OCI-LY1 (cell line): Measurements from ENCODE around the gene SLC39A13.
A peak's percentile ranks its signal among the peaks of the same experiment; 100 is the strongest.

Source experiments
- H2AFZ ChIP-seq: fragments of 200-600 bp; sonication (generic), shearing (Covaris generic); 2 replicates; pipeline ENCODE4 v1.6.0; 2014; ENCODE audit warnings: antibody characterized with exemption, mild to moderate bottlenecking, low read length
- H3F3A ChIP-seq: fragments of 200-600 bp; sonication (generic), shearing (Covaris generic); 2 replicates; pipeline ENCODE4 v1.6.0; 2014; ENCODE audit warnings: mild to moderate bottlenecking, antibody characterized with exemption, low read length, moderate library complexity; ENCODE audit not compliant: insufficient read depth
- H3K27ac ChIP-seq: fragments of 200-600 bp; sonication (generic); 2 replicates; pipeline ENCODE4 v1.5.1; 2014; ENCODE audit warnings: low read length, mixed run types, mild to moderate bottlenecking, low read depth; ENCODE audit not compliant: poor library complexity, severe bottlenecking
- H3K27me3 ChIP-seq: fragments of 200-600 bp; sonication (generic); 2 replicates; pipeline ENCODE4 v1.6.0; 2014; ENCODE audit warnings: antibody characterized with exemption, mild to moderate bottlenecking, low read length, moderate library complexity; ENCODE audit not compliant: insufficient read depth
- H3K36me3 ChIP-seq: fragments of 200-600 bp; sonication (generic); 2 replicates; pipeline ENCODE4 v1.6.1; 2014; ENCODE audit warnings: mild to moderate bottlenecking, antibody characterized with exemption, low read length, moderate library complexity, mixed read lengths; ENCODE audit not compliant: insufficient read depth
- H3K4me1 ChIP-seq: fragments of 200-600 bp; sonication (generic); 2 replicates; pipeline ENCODE4 v1.5.1; 2014; ENCODE audit warnings: mild to moderate bottlenecking, low read length, moderate library complexity; ENCODE audit not compliant: insufficient read depth, severe bottlenecking
- H3K4me2 ChIP-seq: fragments of 200-600 bp; sonication (generic), shearing (Covaris generic); 2 replicates; pipeline ENCODE4 v1.6.1; 2014; ENCODE audit warnings: low read length
- H3K4me3 ChIP-seq: fragments of 200-600 bp; sonication (generic); 2 replicates; pipeline ENCODE4 v1.5.1; 2014; ENCODE audit warnings: low read length, low read depth, mild to moderate bottlenecking, mixed read lengths; ENCODE audit not compliant: poor library complexity, severe bottlenecking
- H3K79me2 ChIP-seq: fragments of 200-600 bp; shearing (Covaris generic); 2 replicates; pipeline ENCODE4 v1.6.1; 2016; ENCODE audit warnings: mixed run types, low read length, mixed read lengths; ENCODE audit not compliant: insufficient read depth
- H3K9ac ChIP-seq: fragments of 200-600 bp; sonication (generic), shearing (Covaris generic); 2 replicates; pipeline ENCODE4 v1.6.1; 2014; ENCODE audit warnings: mild to moderate bottlenecking, low read length, mixed read lengths
- H3K9me2 ChIP-seq: fragments of 200-600 bp; sonication (generic), shearing (Covaris generic); 2 replicates; pipeline ENCODE4 v1.6.1; 2014; ENCODE audit warnings: low read depth, mild to moderate bottlenecking, low read length, mixed read lengths
- H3K9me3 ChIP-seq: fragments of 200-600 bp; shearing (Covaris generic); 2 replicates; pipeline ENCODE4 v1.6.1; 2014; ENCODE audit warnings: low read length, mixed read lengths
- H4K20me1 ChIP-seq: fragments of 200-600 bp; sonication (generic), shearing (Covaris generic); 2 replicates; pipeline ENCODE4 v1.6.0; 2016; ENCODE audit warnings: mild to moderate bottlenecking, low read length; ENCODE audit not compliant: insufficient read depth
- CTCF ChIP-seq: fragments of 200-600 bp; sonication (generic), shearing (Covaris generic); IDR thresholded peaks from 2 replicates; pipeline ENCODE4 v1.5.1; 2017; ENCODE audit warnings: mild to moderate bottlenecking, antibody characterized with exemption, low read length, moderate library complexity, mixed read lengths
- EZH2 ChIP-seq: fragments of 200-600 bp; sonication (generic), shearing (Covaris generic); IDR thresholded peaks from 2 replicates; pipeline ENCODE4 v1.8.0; 2017; ENCODE audit warnings: borderline replicate concordance, mixed run types, mild to moderate bottlenecking, antibody characterized with exemption, low read length, moderate library complexity, mixed read lengths

SLC39A13 gene

GRCh38 chr11:47409440-47410369, 1.3 kb downstream of the SLC39A13 start:
- Histone ChIP-seq H3F3A (no peaks in the 10 kb centered on the region), H3K9ac (peak overlapping the region; percentile 86), H3K4me1 (peaks cover 41% of the 10 kb centered on the region), H3K4me3 (peak overlapping the region; percentile 77), H4K20me1 (no peaks in the 10 kb centered on the region), H3K4me2 (peak overlapping the region; percentile 99), H3K79me2 (no peaks in the 10 kb centered on the region), H3K27me3 (no peaks in the 10 kb centered on the region), H3K27ac (peak overlapping the region; percentile 49), H3K9me2 (no peaks in the 10 kb centered on the region), H3K9me3 (no peaks in the 10 kb centered on the region), H2AFZ (no peak overlapping the region), H3K36me3 (peaks cover 6% of the 10 kb centered on the region; the same call in 1 of the 2 replicates)
- TF ChIP-seq EZH2 (no peak), CTCF (no peak)

- no peak overlapping the region; the same call in 1 of the 2 replicates for H3K9ac ChIP-seq
- H3K36me3 ChIP-seq, result peaks cover 6% of the 10 kb centered on the region; the same call in 1 of the 2 replicates
- no peak for TF ChIP-seq EZH2
- no peak for TF ChIP-seq CTCF
- H3F3A ChIP-seq, result no peaks in the 10 kb centered on the region
- H3K4me3 ChIP-seq, result no peak overlapping the region
- H3K27me3 ChIP-seq, result no peaks in the 10 kb centered on the region
- no peaks in the 10 kb centered on the region for H3K79me2 ChIP-seq
- no peak overlapping the region for H2AFZ ChIP-seq
- no peak overlapping the region; the same call in 1 of the 2 replicates for H3K4me2 ChIP-seq
- H3K4me1 ChIP-seq, result peaks cover 50% of the 10 kb centered on the region
- no peaks in the 10 kb centered on the region for H3K9me3 ChIP-seq
- H3K27ac ChIP-seq, result peak overlapping the region; percentile 49
- H3K9me2 ChIP-seq, result no peaks in the 10 kb centered on the region
- no peaks in the 10 kb centered on the region for H4K20me1 ChIP-seq
Observed at GRCh38 chr11:47410370-47411264, 2.2 kb downstream of the SLC39A13 start.

- Histone ChIP-seq H3K9me3 (no peaks in the 10 kb centered on the region), H3K27me3 (no peaks in the 10 kb centered on the region), H4K20me1 (no peaks in the 10 kb centered on the region), H3K36me3 (peaks cover 14% of the 10 kb centered on the region), H3F3A (no peaks in the 10 kb centered on the region), H3K4me2 (no peak overlapping the region), H3K9ac (no peak overlapping the region), H3K4me3 (no peak overlapping the region), H3K4me1 (peaks cover 45% of the 10 kb centered on the region), H3K27ac (no peak overlapping the region), H2AFZ (no peak overlapping the region), H3K79me2 (no peaks in the 10 kb centered on the region), H3K9me2 (no peaks in the 10 kb centered on the region)
- no peak for TF ChIP-seq EZH2
- peak; percentile 91 for TF ChIP-seq CTCF
Observed at GRCh38 chr11:47411884-47412746, 3.7 kb downstream of the SLC39A13 start.
